HepG2 (cell line): ENCODE measurements around the gene NUAK1. TPM values are rescaled to one million over a fixed set of nuclear protein-coding genes. Genes with fewer than 3 reads are reported as not detected.

Experiments
- GTF3A ChIP-seq: sonication (generic); formaldehyde crosslinking; conservative IDR thresholded peaks from 2 replicates; pipeline ENCODE4 v1.4.0; 2020; ENCODE audit warnings: mild to moderate bottlenecking, missing genetic modification reagents
- HOXA9 ChIP-seq: sonication (generic); formaldehyde crosslinking; IDR thresholded peaks from 2 replicates; pipeline ENCODE4 v1.8.1; 2022; ENCODE audit warnings: missing genetic modification reagents, mild to moderate bottlenecking, moderate library complexity, borderline replicate concordance
- KDM5A ChIP-seq: fragments of 200-600 bp; sonication (generic); IDR thresholded peaks from 2 replicates; pipeline ENCODE4 v1.7.0; 2018; ENCODE audit warnings: antibody characterized with exemption, mild to moderate bottlenecking, low read length, borderline replicate concordance
- NBN ChIP-seq: fragments of 450-650 bp; conservative IDR thresholded peaks from 2 replicates; pipeline ENCODE4 v1.6.1; 2017
- NFATC3 ChIP-seq: sonication (generic); formaldehyde crosslinking; IDR thresholded peaks from 2 replicates; pipeline ENCODE4 v1.5.1; 2020; ENCODE audit warnings: mild to moderate bottlenecking, missing genetic modification reagents
- NONO ChIP-seq, 2 experiments: fragments of 450-650 bp in 1 of 2; sonication (generic) in 1 of 2; formaldehyde crosslinking in 1 of 2; IDR thresholded peaks in 1 of 2; conservative IDR thresholded peaks in 1 of 2; 2 replicates each; pipeline versions ENCODE4 v1.6.1 to v1.8.0; 2017 to 2022; ENCODE audit warnings: mild to moderate bottlenecking in 1 of 2, missing genetic modification reagents in 1 of 2, moderate library complexity in 1 of 2
- PRMT3 ChIP-seq: sonication (generic); formaldehyde crosslinking; IDR thresholded peaks from 2 replicates; pipeline ENCODE4 v1.8.1; 2022; ENCODE audit warnings: low read depth, mild to moderate bottlenecking, moderate library complexity, missing genetic modification reagents, borderline replicate concordance
- SPEN ChIP-seq: sonication (generic); formaldehyde crosslinking; IDR thresholded peaks from 2 replicates; pipeline ENCODE4 v1.5.1; 2020; ENCODE audit warnings: low read depth, mild to moderate bottlenecking, missing genetic modification reagents
- TAF15 ChIP-seq: fragments of 200-400 bp; formaldehyde crosslinking; IDR thresholded peaks from one replicate; pipeline ENCODE4 v1.6.1; 2018; ENCODE audit warnings: mild to moderate bottlenecking, low read depth, low read length; ENCODE audit not compliant: poor library complexity, severe bottlenecking
- TGIF2 ChIP-seq: IDR thresholded peaks from 2 replicates; pipeline ENCODE4 v1.6.1; 2016; ENCODE audit warnings: control low read depth, missing compliant biosample characterization
- ZBTB42 ChIP-seq: sonication (generic); formaldehyde crosslinking; IDR thresholded peaks from 2 replicates; pipeline ENCODE4 v1.5.0; 2020; ENCODE audit warnings: mild to moderate bottlenecking, missing genetic modification reagents
- ZC3H13 ChIP-seq: sonication (generic); formaldehyde crosslinking; IDR thresholded peaks from 2 replicates; pipeline ENCODE4 v1.8.1; 2023; ENCODE audit warnings: mild to moderate bottlenecking, missing genetic modification reagents, moderate library complexity
- ZFP62 ChIP-seq: sonication (generic); formaldehyde crosslinking; IDR thresholded peaks from 2 replicates; pipeline ENCODE4 v1.4.0; 2020; ENCODE audit warnings: missing genetic modification reagents
- ZNF263 ChIP-seq: sonication (generic); formaldehyde crosslinking; IDR thresholded peaks from 2 replicates; pipeline ENCODE4 v1.4.0; 2020; ENCODE audit warnings: missing genetic modification reagents
- ZNF607 ChIP-seq: sonication (generic); formaldehyde crosslinking; IDR thresholded peaks from 2 replicates; pipeline ENCODE4 v1.5.1; 2020; ENCODE audit warnings: missing genetic modification reagents, mild to moderate bottlenecking, borderline replicate concordance
- ZNF619 ChIP-seq: sonication (generic); formaldehyde crosslinking; IDR thresholded peaks from 2 replicates; pipeline ENCODE4 v1.4.0; 2020; ENCODE audit warnings: mild to moderate bottlenecking, missing genetic modification reagents
- polyA plus RNA-seq, 8 experiments: library from polyadenylated mRNA; depleted of rRNA in 3 of 8; stranded (reverse) in 7 of 8; unstranded in 1 of 8; fragments of >200 nt; fragmentation: Illumina TruSeq in 4 of 8; extraction: Trizol in 4 of 8; gene quantifications; 2 replicates each; pipeline versions ENCODE4 v1.2.1 to v1.2.3, GENCODE V29; 2011 to 2016; ENCODE audit warnings: low read depth in 4 of 8, missing spikeins in 1 of 8, mixed read lengths in 1 of 8; ENCODE audit not compliant: insufficient read depth in 1 of 8
- total RNA-seq, 5 experiments: library from RNA; depleted of rRNA; stranded (reverse); fragments of >200 nt; fragmentation: Illumina TruSeq; extraction: Trizol; gene quantifications; 2 replicates each; pipeline ENCODE4 v1.2.3, GENCODE V29; 2016; ENCODE audit warnings: low read depth in 1 of 5
- TF ChIP-seq, protein P1 (sequence below): sonication (generic); formaldehyde crosslinking; IDR thresholded peaks from 2 replicates; pipeline ENCODE4 v1.5.1; 2020; ENCODE audit warnings: missing genetic modification reagents, mild to moderate bottlenecking, borderline replicate concordance
- TF ChIP-seq, protein P2 (sequence below): sonication (generic); formaldehyde crosslinking; IDR thresholded peaks from 2 replicates; pipeline ENCODE4 v1.4.0; 2020; ENCODE audit warnings: mild to moderate bottlenecking, missing genetic modification reagents
- TF ChIP-seq, protein P3 (sequence below): sonication (generic); formaldehyde crosslinking; IDR thresholded peaks from 2 replicates; pipeline ENCODE4 v1.4.0; 2020; ENCODE audit warnings: missing genetic modification reagents

Gene NUAK1
- total and polyA plus RNA-seq, 2 of the 13 experiments (the other 11 are each of a cell fraction or from before 2014, with no cell fraction given): 1.7 to 1.9 TPM

DNA sequence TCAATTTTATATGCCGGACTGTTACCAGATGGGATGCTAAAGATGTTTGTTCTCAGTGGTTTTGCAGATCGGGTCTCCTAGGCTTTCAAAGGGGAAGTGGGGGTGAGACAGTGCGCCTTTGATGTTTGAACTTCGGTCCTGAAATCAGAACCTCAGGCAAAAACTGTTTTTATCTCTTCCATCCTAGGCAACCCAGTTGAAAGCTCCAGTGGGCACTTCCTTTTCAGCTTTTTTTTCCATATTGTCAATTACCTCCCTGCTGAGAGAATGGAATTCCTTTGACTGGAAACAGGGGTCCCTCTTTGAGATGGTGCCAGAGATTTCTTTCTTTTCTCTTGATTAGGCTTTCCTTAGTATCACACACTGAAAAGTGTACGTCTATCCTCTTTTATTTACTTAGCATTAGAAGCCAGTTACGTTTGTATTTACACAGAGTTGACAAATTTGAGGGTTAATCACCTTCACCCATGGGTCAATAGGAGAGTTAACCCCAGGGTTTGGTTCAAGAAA is 40.0 kb downstream of the NUAK1 start (continued):
- TF ChIP-seq, protein P1, sequence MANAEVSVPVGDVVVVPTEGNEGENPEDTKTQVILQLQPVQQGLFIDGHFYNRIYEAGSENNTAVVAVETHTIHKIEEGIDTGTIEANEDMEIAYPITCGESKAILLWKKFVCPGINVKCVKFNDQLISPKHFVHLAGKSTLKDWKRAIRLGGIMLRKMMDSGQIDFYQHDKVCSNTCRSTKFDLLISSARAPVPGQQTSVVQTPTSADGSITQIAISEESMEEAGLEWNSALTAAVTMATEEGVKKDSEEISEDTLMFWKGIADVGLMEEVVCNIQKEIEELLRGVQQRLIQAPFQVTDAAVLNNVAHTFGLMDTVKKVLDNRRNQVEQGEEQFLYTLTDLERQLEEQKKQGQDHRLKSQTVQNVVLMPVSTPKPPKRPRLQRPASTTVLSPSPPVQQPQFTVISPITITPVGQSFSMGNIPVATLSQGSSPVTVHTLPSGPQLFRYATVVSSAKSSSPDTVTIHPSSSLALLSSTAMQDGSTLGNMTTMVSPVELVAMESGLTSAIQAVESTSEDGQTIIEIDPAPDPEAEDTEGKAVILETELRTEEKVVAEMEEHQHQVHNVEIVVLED (CRISPR knock-in tag): no peak
- TF ChIP-seq HOXA9 (CRISPR knock-in tag) (no peak), ZBTB42 (CRISPR knock-in tag) (no peak), SPEN (CRISPR knock-in tag) (no peak), ZNF619 (CRISPR knock-in tag) (no peak), NFATC3 (CRISPR knock-in tag) (no peak), KDM5A (no peak), ZNF263 (CRISPR knock-in tag) (no peak), TGIF2 (CRISPR knock-in tag) (no peak), PRMT3 (no peak), NONO (IDR thresholded peaks at IDR 0.05) (no peak), NONO (CRISPR knock-in tag; conservative IDR thresholded peaks at IDR 0.05) (no peak), NBN (no peak), TAF15 (no peak), GTF3A (CRISPR knock-in tag) (no peak), ZFP62 (CRISPR knock-in tag) (no peak), ZC3H13 (CRISPR knock-in tag) (no peak), ZNF607 (CRISPR knock-in tag) (no peak)
- TF ChIP-seq, protein P2, sequence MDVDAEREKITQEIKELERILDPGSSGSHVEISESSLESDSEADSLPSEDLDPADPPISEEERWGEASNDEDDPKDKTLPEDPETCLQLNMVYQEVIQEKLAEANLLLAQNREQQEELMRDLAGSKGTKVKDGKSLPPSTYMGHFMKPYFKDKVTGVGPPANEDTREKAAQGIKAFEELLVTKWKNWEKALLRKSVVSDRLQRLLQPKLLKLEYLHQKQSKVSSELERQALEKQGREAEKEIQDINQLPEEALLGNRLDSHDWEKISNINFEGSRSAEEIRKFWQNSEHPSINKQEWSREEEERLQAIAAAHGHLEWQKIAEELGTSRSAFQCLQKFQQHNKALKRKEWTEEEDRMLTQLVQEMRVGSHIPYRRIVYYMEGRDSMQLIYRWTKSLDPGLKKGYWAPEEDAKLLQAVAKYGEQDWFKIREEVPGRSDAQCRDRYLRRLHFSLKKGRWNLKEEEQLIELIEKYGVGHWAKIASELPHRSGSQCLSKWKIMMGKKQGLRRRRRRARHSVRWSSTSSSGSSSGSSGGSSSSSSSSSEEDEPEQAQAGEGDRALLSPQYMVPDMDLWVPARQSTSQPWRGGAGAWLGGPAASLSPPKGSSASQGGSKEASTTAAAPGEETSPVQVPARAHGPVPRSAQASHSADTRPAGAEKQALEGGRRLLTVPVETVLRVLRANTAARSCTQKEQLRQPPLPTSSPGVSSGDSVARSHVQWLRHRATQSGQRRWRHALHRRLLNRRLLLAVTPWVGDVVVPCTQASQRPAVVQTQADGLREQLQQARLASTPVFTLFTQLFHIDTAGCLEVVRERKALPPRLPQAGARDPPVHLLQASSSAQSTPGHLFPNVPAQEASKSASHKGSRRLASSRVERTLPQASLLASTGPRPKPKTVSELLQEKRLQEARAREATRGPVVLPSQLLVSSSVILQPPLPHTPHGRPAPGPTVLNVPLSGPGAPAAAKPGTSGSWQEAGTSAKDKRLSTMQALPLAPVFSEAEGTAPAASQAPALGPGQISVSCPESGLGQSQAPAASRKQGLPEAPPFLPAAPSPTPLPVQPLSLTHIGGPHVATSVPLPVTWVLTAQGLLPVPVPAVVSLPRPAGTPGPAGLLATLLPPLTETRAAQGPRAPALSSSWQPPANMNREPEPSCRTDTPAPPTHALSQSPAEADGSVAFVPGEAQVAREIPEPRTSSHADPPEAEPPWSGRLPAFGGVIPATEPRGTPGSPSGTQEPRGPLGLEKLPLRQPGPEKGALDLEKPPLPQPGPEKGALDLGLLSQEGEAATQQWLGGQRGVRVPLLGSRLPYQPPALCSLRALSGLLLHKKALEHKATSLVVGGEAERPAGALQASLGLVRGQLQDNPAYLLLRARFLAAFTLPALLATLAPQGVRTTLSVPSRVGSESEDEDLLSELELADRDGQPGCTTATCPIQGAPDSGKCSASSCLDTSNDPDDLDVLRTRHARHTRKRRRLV: no peak
- TF ChIP-seq, protein P3, sequence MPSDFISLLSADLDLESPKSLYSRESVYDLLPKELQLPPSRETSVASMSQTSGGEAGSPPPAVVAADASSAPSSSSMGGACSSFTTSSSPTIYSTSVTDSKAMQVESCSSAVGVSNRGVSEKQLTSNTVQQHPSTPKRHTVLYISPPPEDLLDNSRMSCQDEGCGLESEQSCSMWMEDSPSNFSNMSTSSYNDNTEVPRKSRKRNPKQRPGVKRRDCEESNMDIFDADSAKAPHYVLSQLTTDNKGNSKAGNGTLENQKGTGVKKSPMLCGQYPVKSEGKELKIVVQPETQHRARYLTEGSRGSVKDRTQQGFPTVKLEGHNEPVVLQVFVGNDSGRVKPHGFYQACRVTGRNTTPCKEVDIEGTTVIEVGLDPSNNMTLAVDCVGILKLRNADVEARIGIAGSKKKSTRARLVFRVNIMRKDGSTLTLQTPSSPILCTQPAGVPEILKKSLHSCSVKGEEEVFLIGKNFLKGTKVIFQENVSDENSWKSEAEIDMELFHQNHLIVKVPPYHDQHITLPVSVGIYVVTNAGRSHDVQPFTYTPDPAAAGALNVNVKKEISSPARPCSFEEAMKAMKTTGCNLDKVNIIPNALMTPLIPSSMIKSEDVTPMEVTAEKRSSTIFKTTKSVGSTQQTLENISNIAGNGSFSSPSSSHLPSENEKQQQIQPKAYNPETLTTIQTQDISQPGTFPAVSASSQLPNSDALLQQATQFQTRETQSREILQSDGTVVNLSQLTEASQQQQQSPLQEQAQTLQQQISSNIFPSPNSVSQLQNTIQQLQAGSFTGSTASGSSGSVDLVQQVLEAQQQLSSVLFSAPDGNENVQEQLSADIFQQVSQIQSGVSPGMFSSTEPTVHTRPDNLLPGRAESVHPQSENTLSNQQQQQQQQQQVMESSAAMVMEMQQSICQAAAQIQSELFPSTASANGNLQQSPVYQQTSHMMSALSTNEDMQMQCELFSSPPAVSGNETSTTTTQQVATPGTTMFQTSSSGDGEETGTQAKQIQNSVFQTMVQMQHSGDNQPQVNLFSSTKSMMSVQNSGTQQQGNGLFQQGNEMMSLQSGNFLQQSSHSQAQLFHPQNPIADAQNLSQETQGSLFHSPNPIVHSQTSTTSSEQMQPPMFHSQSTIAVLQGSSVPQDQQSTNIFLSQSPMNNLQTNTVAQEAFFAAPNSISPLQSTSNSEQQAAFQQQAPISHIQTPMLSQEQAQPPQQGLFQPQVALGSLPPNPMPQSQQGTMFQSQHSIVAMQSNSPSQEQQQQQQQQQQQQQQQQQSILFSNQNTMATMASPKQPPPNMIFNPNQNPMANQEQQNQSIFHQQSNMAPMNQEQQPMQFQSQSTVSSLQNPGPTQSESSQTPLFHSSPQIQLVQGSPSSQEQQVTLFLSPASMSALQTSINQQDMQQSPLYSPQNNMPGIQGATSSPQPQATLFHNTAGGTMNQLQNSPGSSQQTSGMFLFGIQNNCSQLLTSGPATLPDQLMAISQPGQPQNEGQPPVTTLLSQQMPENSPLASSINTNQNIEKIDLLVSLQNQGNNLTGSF (CRISPR knock-in tag): no peak
